T follicular helper cell (primary cell): ENCODE measurements around the gene MYLK.
"Not testable (repeated sequence)": the region's sequence is repeated elsewhere in the genome, so short reads cannot be mapped to it uniquely, and the experiment has no call there.

Experiments used
- DNase-seq: peaks from one replicate; pipeline ENCODE4 v3.0.0-alpha.2; 2020; ENCODE audit warnings: low read depth
- total RNA-seq, 2 experiments: gene quantifications; one replicate each; lab custom pipeline; 2026; lab: John Stamatoyannopoulos, UW

The MYLK gene
- 0 to 0.04 reads per million in 2 experiments for total RNA-seq

- no peak for DNase-seq
Observed at GRCh38 chr3:123884203-123884831, at the start of gene MYLK. MYLK (minus strand) TSS chr3:123884332; CDS start chr3:123793841, 90,491 bp downstream.

- DNase-seq: no peak
Observed at GRCh38 chr3:123930445-123930844, 46.3 kb upstream of the MYLK start.

- no peak for DNase-seq
Observed at GRCh38 chr3:123929325-123929724, 45.2 kb upstream of the MYLK start.

GRCh38 chr3:123926396-123926795, 42.3 kb upstream of the MYLK start:
- no peak for DNase-seq

GRCh38 chr3:123920868-123921267, 36.7 kb upstream of the MYLK start:
- no peak for DNase-seq

GRCh38 chr3:123920383-123920782, 36.3 kb upstream of the MYLK start:
- no peak for DNase-seq

- no peak for DNase-seq
Observed at GRCh38 chr3:123919353-123919752, 35.2 kb upstream of the MYLK start.

GRCh38 chr3:123914829-123915228, 30.7 kb upstream of the MYLK start:
- DNase-seq: no peak

- DNase-seq: no peak
Observed at GRCh38 chr3:123909785-123910184, 25.7 kb upstream of the MYLK start.

GRCh38 chr3:123907720-123908119, 23.6 kb upstream of the MYLK start:
- no peak for DNase-seq

GRCh38 chr3:123899300-123899865, 15.3 kb upstream of the MYLK start:
- no peak for DNase-seq

GRCh38 chr3:123893012-123893411, 8.9 kb upstream of the MYLK start:
- no peak for DNase-seq

- no peak for DNase-seq
Observed at GRCh38 chr3:123892195-123892594, 8.1 kb upstream of the MYLK start.

- DNase-seq: not testable (repeated sequence)
Observed at GRCh38 chr3:123890991-123891390, 6.9 kb upstream of the MYLK start.

GRCh38 chr3:123890162-123890561, 6.0 kb upstream of the MYLK start:
- DNase-seq: not testable (repeated sequence)

GRCh38 chr3:123884993-123885392, 861 bp upstream of the MYLK start:
- DNase-seq: no peak

- no peak for DNase-seq
Observed at GRCh38 chr3:123883701-123884202, 380 bp downstream of the MYLK start.

GRCh38 chr3:123883111-123883510, 1.0 kb downstream of the MYLK start:
- DNase-seq: no peak

GRCh38 chr3:123881771-123882170, 2.4 kb downstream of the MYLK start:
- DNase-seq: no peak

GRCh38 chr3:123880998-123881561, 3.1 kb downstream of the MYLK start:
- no peak for DNase-seq

GRCh38 chr3:123878807-123879206, 5.3 kb downstream of the MYLK start:
- no peak for DNase-seq

GRCh38 chr3:123877965-123878364, 6.2 kb downstream of the MYLK start:
- DNase-seq: no peak

- DNase-seq: no peak
Observed at GRCh38 chr3:123877466-123877865, 6.7 kb downstream of the MYLK start.
